Neutrophil (primary cell): Measurements from ENCODE around the gene OXER1.

Experiments
- H3K27ac ChIP-seq: fragments of 200-600 bp; sonication (generic); 2 replicates; pipeline ENCODE4 v1.5.1; 2016; ENCODE audit warnings: mild to moderate bottlenecking, moderate library complexity
- H3K27me3 ChIP-seq: fragments of 200-600 bp; sonication (generic); 2 replicates; pipeline ENCODE4 v1.6.0; 2016; ENCODE audit warnings: mild to moderate bottlenecking
- H3K36me3 ChIP-seq: fragments of 200-600 bp; sonication (generic); 2 replicates; pipeline ENCODE4 v1.5.1; 2017
- H3K4me1 ChIP-seq, 2 experiments: fragments of 200-600 bp in 1 of 2; sonication (generic) in 1 of 2; 1 replicate in 1 of 2; 2 replicates in 1 of 2; pipeline versions ENCODE4 v1.5.1 to v1.6.1; 2013 to 2016; ENCODE audit warnings: low read depth in 1 of 2, low read length in 1 of 2, mild to moderate bottlenecking in 1 of 2, moderate library complexity in 1 of 2; ENCODE audit not compliant: control insufficient read depth in 1 of 2, insufficient read depth in 1 of 2
- H3K4me3 ChIP-seq, 2 experiments: fragments of 200-600 bp in 1 of 2; sonication (generic) in 1 of 2; 1 replicate in 1 of 2; 2 replicates in 1 of 2; pipeline ENCODE4 v1.5.1; 2013 to 2016; ENCODE audit warnings: low read depth in 1 of 2, low read length in 1 of 2, mild to moderate bottlenecking in 1 of 2, moderate library complexity in 1 of 2
- H3K9me3 ChIP-seq: fragments of 200-600 bp; sonication (generic); 2 replicates; pipeline ENCODE4 v1.5.1; 2016
- CTCF ChIP-seq: fragments of 200-600 bp; sonication (generic); IDR thresholded peaks from 2 replicates; pipeline ENCODE4 v1.5.1; 2016; ENCODE audit warnings: antibody characterized with exemption

The OXER1 gene

GRCh38 chr2:42767899-42768705, 4.2 kb upstream of the OXER1 start:
- no peaks in the 10 kb centered on the region for H3K36me3 ChIP-seq
- peaks cover 60 to 69% of the 10 kb centered on the region in 2 experiments for H3K4me1 ChIP-seq
- TF ChIP-seq CTCF = no peak
- no peaks in the 10 kb centered on the region for H3K9me3 ChIP-seq
- no peaks in the 10 kb centered on the region for H3K27me3 ChIP-seq
- H3K4me3 ChIP-seq = no peak overlapping the region
- H3K27ac ChIP-seq = peak overlapping the region; percentile 24

DNA sequence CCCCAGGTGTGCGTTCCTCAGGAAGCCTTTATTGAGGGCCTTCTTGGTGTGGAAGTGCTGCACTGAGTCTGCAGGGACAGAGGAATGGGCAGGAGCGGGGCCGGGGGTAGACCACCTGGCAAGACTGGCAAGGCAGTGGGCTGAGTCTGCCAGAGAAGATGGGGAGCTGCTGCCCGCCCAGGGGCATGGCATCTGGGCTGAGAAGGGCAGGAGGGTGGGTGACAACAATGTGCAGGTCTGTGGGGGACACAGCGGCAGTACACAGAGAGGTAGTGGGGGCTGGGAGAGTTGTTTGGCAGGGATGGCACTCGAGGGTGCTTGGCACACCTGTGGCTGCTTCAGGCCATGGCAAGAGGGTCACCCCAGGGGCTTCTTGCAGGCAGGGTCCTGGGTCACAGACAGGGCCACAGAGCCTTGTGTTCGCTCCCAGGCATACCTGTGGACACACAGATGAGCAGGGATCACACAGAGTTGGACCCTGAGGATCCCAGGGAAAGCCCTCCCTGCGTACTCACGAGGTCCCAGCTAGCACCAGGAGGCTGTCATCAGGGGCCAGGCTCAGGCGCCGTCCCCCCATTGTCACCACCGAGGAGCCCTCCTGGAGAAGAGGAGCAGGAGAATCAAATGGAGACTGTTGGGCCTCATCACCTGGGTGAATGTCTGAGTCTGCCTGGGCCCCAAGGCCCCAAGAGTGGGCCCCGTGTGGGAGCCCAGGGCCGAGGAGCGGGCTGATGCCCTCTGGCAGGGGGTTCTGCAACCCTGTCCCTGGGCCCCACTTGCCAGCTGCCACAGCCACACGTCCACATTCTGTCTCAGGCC, 3.4 kb upstream of the OXER1 start:
- TF ChIP-seq CTCF = no peak
- Histone ChIP-seq H3K4me3 (no peak overlapping the region), H3K27me3 (no peaks in the 10 kb centered on the region), H3K9me3 (no peaks in the 10 kb centered on the region), H3K36me3 (no peaks in the 10 kb centered on the region), H3K27ac (peak overlapping the region; percentile 24), H3K4me1 (peaks cover 68 to 77% of the 10 kb centered on the region in 2 experiments)

- no peak for TF ChIP-seq CTCF
- Histone ChIP-seq H3K4me1 (peaks cover 83 to 93% of the 10 kb centered on the region in 2 experiments), H3K27ac (peak overlapping the region; percentile 36), H3K4me3 (no peak overlapping the region), H3K9me3 (no peaks in the 10 kb centered on the region), H3K36me3 (no peaks in the 10 kb centered on the region), H3K27me3 (no peaks in the 10 kb centered on the region)
Measured at GRCh38 chr2:42765686-42766085, 1.8 kb upstream of the OXER1 start.

DNA sequence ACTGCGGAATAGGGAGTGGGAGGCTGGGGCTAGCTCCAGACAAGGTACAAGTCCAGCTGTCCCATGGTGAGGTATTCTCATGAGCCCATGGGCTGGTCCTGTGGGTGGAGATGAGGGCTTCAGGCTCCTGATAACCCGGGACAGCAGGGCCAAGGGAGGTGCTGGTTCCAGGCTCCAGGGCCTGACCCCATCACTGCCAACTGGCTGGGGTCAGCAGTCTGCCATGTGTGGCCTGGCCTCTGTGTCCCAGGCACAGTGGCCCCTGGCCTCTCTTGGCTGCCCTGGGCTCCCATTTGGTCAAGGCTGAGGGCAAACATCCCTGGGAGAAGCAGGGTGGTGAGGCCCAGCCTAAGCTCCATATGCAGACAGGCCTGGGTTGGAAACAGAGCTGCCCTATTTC, 966 bp upstream of the OXER1 start:
- H3K9me3 ChIP-seq = no peaks in the 10 kb centered on the region
- no peaks in the 10 kb centered on the region for H3K36me3 ChIP-seq
- no peaks in the 10 kb centered on the region for H3K27me3 ChIP-seq
- TF ChIP-seq CTCF = no peak
- peak overlapping the region; percentile 89 for H3K27ac ChIP-seq
- peak overlapping the region; percentile 68 to 76 for H3K4me3 ChIP-seq
- peaks cover 83 to 93% of the 10 kb centered on the region in 2 experiments for H3K4me1 ChIP-seq

GRCh38 chr2:42762823-42763804, 821 bp downstream of the OXER1 start:
- H3K27ac ChIP-seq = peak overlapping the region; percentile 89
- no peaks in the 10 kb centered on the region for H3K36me3 ChIP-seq
- no peaks in the 10 kb centered on the region for H3K27me3 ChIP-seq
- peak overlapping the region; percentile 68 to 76 for H3K4me3 ChIP-seq
- H3K9me3 ChIP-seq = no peaks in the 10 kb centered on the region
- H3K4me1 ChIP-seq = peaks cover 70 to 79% of the 10 kb centered on the region in 2 experiments
- TF ChIP-seq CTCF = no peak
